ENCODE results near the gene MAMDC2.

DNA sequence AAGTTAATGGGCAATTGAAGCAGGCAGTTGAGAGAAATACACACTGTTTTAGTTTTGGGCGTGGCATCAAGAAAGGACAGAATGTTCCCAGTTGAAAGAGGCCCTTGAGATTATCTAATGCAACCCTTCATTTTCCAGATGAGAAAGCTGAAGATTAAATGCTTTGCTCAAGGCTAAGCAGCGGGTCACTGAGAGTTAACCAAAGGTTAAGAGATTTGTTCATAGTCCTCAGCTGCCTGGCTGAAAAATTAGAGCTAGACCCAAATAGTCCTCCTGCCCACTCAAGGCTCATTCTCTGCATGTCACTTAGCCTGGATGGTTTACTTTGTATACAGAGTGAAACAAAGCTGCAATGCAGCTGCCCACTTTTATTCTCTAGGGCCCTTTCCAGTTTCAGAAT is 46.7 kb upstream of the MAMDC2 start:
- no peak for TF ChIP-seq POLR2A (IDR thresholded peaks at IDR 0.05)
- TF ChIP-seq, protein P1, sequence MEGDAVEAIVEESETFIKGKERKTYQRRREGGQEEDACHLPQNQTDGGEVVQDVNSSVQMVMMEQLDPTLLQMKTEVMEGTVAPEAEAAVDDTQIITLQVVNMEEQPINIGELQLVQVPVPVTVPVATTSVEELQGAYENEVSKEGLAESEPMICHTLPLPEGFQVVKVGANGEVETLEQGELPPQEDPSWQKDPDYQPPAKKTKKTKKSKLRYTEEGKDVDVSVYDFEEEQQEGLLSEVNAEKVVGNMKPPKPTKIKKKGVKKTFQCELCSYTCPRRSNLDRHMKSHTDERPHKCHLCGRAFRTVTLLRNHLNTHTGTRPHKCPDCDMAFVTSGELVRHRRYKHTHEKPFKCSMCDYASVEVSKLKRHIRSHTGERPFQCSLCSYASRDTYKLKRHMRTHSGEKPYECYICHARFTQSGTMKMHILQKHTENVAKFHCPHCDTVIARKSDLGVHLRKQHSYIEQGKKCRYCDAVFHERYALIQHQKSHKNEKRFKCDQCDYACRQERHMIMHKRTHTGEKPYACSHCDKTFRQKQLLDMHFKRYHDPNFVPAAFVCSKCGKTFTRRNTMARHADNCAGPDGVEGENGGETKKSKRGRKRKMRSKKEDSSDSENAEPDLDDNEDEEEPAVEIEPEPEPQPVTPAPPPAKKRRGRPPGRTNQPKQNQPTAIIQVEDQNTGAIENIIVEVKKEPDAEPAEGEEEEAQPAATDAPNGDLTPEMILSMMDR (IDR thresholded peaks at IDR 0.05), result no peak
- TF ChIP-seq EP300 (IDR thresholded peaks at IDR 0.05), result peak; percentile 77

Measured in ovary (tissue), 3 donors.